Skin of body (tissue), 2 donors: Measurements from ENCODE around the gene PPP1R1C. TPM values are rescaled to one million over a fixed set of nuclear protein-coding genes. Genes with fewer than 3 reads are reported as not detected.
"Not testable (repeated sequence)": the region's sequence is repeated elsewhere in the genome, so short reads cannot be mapped to it uniquely, and the experiment has no call there.

Experiments used
- DNase-seq: peaks from one replicate; lab custom pipeline; 2025; lab: John Stamatoyannopoulos, UW
- total RNA-seq: library from RNA; depleted of rRNA; stranded (reverse); fragments of >200 nt; gene quantifications from one replicate; pipeline ENCODE4 v1.2.3, GENCODE V29; 2014

Gene PPP1R1C
- total RNA-seq, 1 donor from 2014 or later: 0.59 TPM

- DNase-seq: no peak
Measured at GRCh38 chr2:182014284-182014683, 28.6 kb downstream of the PPP1R1C start.

GRCh38 chr2:182015334-182016109, 29.9 kb downstream of the PPP1R1C start:
- no peak for DNase-seq

- no peak for DNase-seq
Measured at GRCh38 chr2:182018218-182018617, 32.6 kb downstream of the PPP1R1C start.

- DNase-seq: no peak
Measured at GRCh38 chr2:182019731-182020130, 34.1 kb downstream of the PPP1R1C start.

- no peak for DNase-seq
Measured at GRCh38 chr2:182020286-182021070, 34.8 kb downstream of the PPP1R1C start.

GRCh38 chr2:182023235-182023634, 37.6 kb downstream of the PPP1R1C start:
- no peak for DNase-seq

GRCh38 chr2:182030875-182031274, 45.2 kb downstream of the PPP1R1C start:
- DNase-seq: not testable (repeated sequence)

GRCh38 chr2:182031956-182032355, 46.3 kb downstream of the PPP1R1C start:
- DNase-seq: no peak

- no peak for DNase-seq
Measured at GRCh38 chr2:182033449-182033848, 47.8 kb downstream of the PPP1R1C start.

GRCh38 chr2:182038576-182038975, 52.9 kb downstream of the PPP1R1C start:
- DNase-seq: no peak

- DNase-seq: no peak
Measured at GRCh38 chr2:182043021-182043420, 57.4 kb downstream of the PPP1R1C start.

GRCh38 chr2:182043861-182044260, 58.2 kb downstream of the PPP1R1C start:
- no peak for DNase-seq

- DNase-seq: no peak
Measured at GRCh38 chr2:182047544-182047943, 61.9 kb downstream of the PPP1R1C start.

- no peak for DNase-seq
Measured at GRCh38 chr2:182048088-182048487, 62.4 kb downstream of the PPP1R1C start.

- DNase-seq: no peak
Measured at GRCh38 chr2:182048621-182049020, 63.0 kb downstream of the PPP1R1C start.

GRCh38 chr2:182049372-182050148, 63.9 kb downstream of the PPP1R1C start:
- DNase-seq: peak; percentile 30

GRCh38 chr2:182050333-182051135, 64.9 kb downstream of the PPP1R1C start:
- DNase-seq: no peak

GRCh38 chr2:182055993-182056392, 70.3 kb downstream of the PPP1R1C start:
- DNase-seq: no peak

- DNase-seq: no peak
Measured at GRCh38 chr2:182057002-182057401, 71.3 kb downstream of the PPP1R1C start.

- DNase-seq: no peak
Measured at GRCh38 chr2:182058056-182058455, 72.4 kb downstream of the PPP1R1C start.

GRCh38 chr2:182061739-182062138, 76.1 kb downstream of the PPP1R1C start:
- no peak for DNase-seq
